SK-N-SH treated with all-trans-retinoic acid at 6 μM for 48 hours (cell line): ENCODE data around the gene PSMD2.
A peak's percentile ranks its signal among the peaks of the same experiment; 100 is the strongest.

Experiments used
- ATAC-seq: fragments of 200-7000 bp; cut with Tn5 transposase; 3 replicates; pipeline ENCODE4 v1.9.1; 2020; ENCODE audit warnings: mild to moderate bottlenecking, moderate library complexity
- ARNTL ChIP-seq: fragments of 450-650 bp; formaldehyde crosslinking; IDR thresholded peaks from 2 replicates; pipeline ENCODE4 v1.5.0; 2020; ENCODE audit warnings: low read depth, mild to moderate bottlenecking, moderate library complexity, borderline replicate concordance
- CREB5 ChIP-seq: fragments of 250-450 bp; sonication (Bioruptor Pico); IDR thresholded peaks from 2 replicates; pipeline ENCODE4 v1.5.1; 2020; ENCODE audit warnings: low read depth, mild to moderate bottlenecking, moderate library complexity
- CSDC2 ChIP-seq: fragments of 250-450 bp; sonication (Bioruptor Pico); IDR thresholded peaks from 2 replicates; pipeline ENCODE4 v1.5.0; 2020; ENCODE audit warnings: mild to moderate bottlenecking, moderate library complexity
- CSRNP3 ChIP-seq: fragments of 250-450 bp; sonication (Bioruptor Pico); IDR thresholded peaks from 2 replicates; pipeline ENCODE4 v1.5.1; 2021; ENCODE audit warnings: mild to moderate bottlenecking, moderate library complexity
- ESRRG ChIP-seq: fragments of 250-450 bp; sonication (Bioruptor Pico); IDR thresholded peaks from 2 replicates; pipeline ENCODE4 v1.6.1; 2021; ENCODE audit warnings: mild to moderate bottlenecking
- GLIS3 ChIP-seq: fragments of 250-450 bp; sonication (Bioruptor Pico); IDR thresholded peaks from 2 replicates; pipeline ENCODE4 v1.5.0; 2020; ENCODE audit warnings: mild to moderate bottlenecking, moderate library complexity
- ISL1 ChIP-seq: fragments of 250-450 bp; sonication (Bioruptor Pico); IDR thresholded peaks from 2 replicates; pipeline ENCODE4 v2.1.2; 2022; ENCODE audit warnings: mild to moderate bottlenecking, moderate library complexity
- OSR1 ChIP-seq: fragments of 250-450 bp; sonication (Bioruptor Pico); IDR thresholded peaks from 2 replicates; pipeline ENCODE4 v1.8.0; 2022; ENCODE audit warnings: moderate library complexity, mild to moderate bottlenecking, inconsistent platforms
- PATZ1 ChIP-seq: fragments of 250-450 bp; sonication (Bioruptor Pico); IDR thresholded peaks from 2 replicates; pipeline ENCODE4 v1.8.0; 2020; ENCODE audit warnings: mild to moderate bottlenecking, moderate library complexity, borderline replicate concordance
- POU6F1 ChIP-seq: fragments of 250-450 bp; sonication (Bioruptor Pico); IDR thresholded peaks from 2 replicates; pipeline ENCODE4 v1.8.0; 2021; ENCODE audit warnings: low read depth, mild to moderate bottlenecking, moderate library complexity, borderline replicate concordance
- PPARA ChIP-seq: fragments of 250-450 bp; sonication (Bioruptor Pico); IDR thresholded peaks from 2 replicates; pipeline ENCODE4 v1.5.0; 2020; ENCODE audit warnings: mild to moderate bottlenecking, borderline replicate concordance
- RARB ChIP-seq: fragments of 250-450 bp; sonication (Bioruptor Pico); IDR thresholded peaks from 2 replicates; pipeline ENCODE4 v1.8.0; 2021; ENCODE audit warnings: mild to moderate bottlenecking, moderate library complexity
- SNAI2 ChIP-seq: fragments of 250-450 bp; sonication (Bioruptor Pico); IDR thresholded peaks from 2 replicates; pipeline ENCODE4 v1.5.0; 2020; ENCODE audit warnings: mild to moderate bottlenecking, moderate library complexity
- TCF4 ChIP-seq: fragments of 250-450 bp; sonication (Bioruptor Pico); IDR thresholded peaks from 2 replicates; pipeline ENCODE4 v1.8.0; 2021; ENCODE audit warnings: mild to moderate bottlenecking, moderate library complexity, borderline replicate concordance
- TOX ChIP-seq: fragments of 250-450 bp; sonication (Bioruptor Pico); IDR thresholded peaks from 2 replicates; pipeline ENCODE4 v1.8.0; 2021; ENCODE audit warnings: mild to moderate bottlenecking, moderate library complexity, borderline replicate concordance
- TSHZ2 ChIP-seq: fragments of 250-450 bp; sonication (Bioruptor Pico); IDR thresholded peaks from 2 replicates; pipeline ENCODE4 v1.5.0; 2020; ENCODE audit warnings: mild to moderate bottlenecking, moderate library complexity
- ZC3H10 ChIP-seq: fragments of 250-450 bp; sonication (Bioruptor Pico); IDR thresholded peaks from 2 replicates; pipeline ENCODE4 v1.5.1; 2021; ENCODE audit warnings: mild to moderate bottlenecking, moderate library complexity
- ZFP3 ChIP-seq: fragments of 250-450 bp; sonication (Bioruptor Pico); IDR thresholded peaks from 2 replicates; pipeline ENCODE4 v1.5.0; 2020; ENCODE audit warnings: mild to moderate bottlenecking, moderate library complexity
- ZFP30 ChIP-seq: fragments of 450-650 bp; formaldehyde crosslinking; IDR thresholded peaks from 2 replicates; pipeline ENCODE4 v1.5.0; 2022; ENCODE audit warnings: mild to moderate bottlenecking, moderate library complexity
- ZNF565 ChIP-seq: fragments of 450-650 bp; formaldehyde crosslinking; conservative IDR thresholded peaks from 2 replicates; pipeline ENCODE4 v1.5.0; 2020; ENCODE audit warnings: low read depth, mild to moderate bottlenecking, moderate library complexity
- ZNF70 ChIP-seq: fragments of 450-650 bp; formaldehyde crosslinking; IDR thresholded peaks from 2 replicates; pipeline ENCODE4 v1.5.0; 2020; ENCODE audit warnings: mild to moderate bottlenecking, moderate library complexity

PSMD2 gene

GRCh38 chr3:184299488-184300377 lies 692 bp downstream of the PSMD2 start:
- ATAC-seq, result peak; percentile 21

GRCh38 chr3:184300378-184300720 lies 1.3 kb downstream of the PSMD2 start:
- ATAC-seq, result no peak
- no peak for TF ChIP-seq TSHZ2 (CRISPR knock-in tag)
- TF ChIP-seq ISL1 (CRISPR knock-in tag), result no peak
- TF ChIP-seq CSDC2 (CRISPR knock-in tag), result no peak
- no peak for TF ChIP-seq RARB (CRISPR knock-in tag)
- TF ChIP-seq ARNTL (CRISPR knock-in tag), result no peak
- no peak for TF ChIP-seq ZFP30 (CRISPR knock-in tag)
- no peak for TF ChIP-seq ZNF565 (CRISPR knock-in tag)
- TF ChIP-seq SNAI2, result no peak
- no peak for TF ChIP-seq CSRNP3 (CRISPR knock-in tag)
- TF ChIP-seq ZFP3 (CRISPR knock-in tag), result no peak
- no peak for TF ChIP-seq POU6F1
- no peak for TF ChIP-seq ZC3H10 (CRISPR knock-in tag)

More at GRCh38 chr3:184299488-184300377, 692 bp downstream of the PSMD2 start:
- TF ChIP-seq OSR1 (no peak), ZFP30 (CRISPR knock-in tag) (no peak), CSDC2 (CRISPR knock-in tag) (no peak), GLIS3 (no peak), CSRNP3 (CRISPR knock-in tag) (no peak), RARB (CRISPR knock-in tag) (no peak), PATZ1 (CRISPR knock-in tag) (no peak), SNAI2 (no peak), ZC3H10 (CRISPR knock-in tag) (no peak), ZNF565 (CRISPR knock-in tag) (no peak), POU6F1 (no peak), CREB5 (CRISPR knock-in tag) (no peak), TCF4 (CRISPR knock-in tag) (no peak), ARNTL (CRISPR knock-in tag) (no peak), PPARA (CRISPR knock-in tag) (no peak), ZFP3 (CRISPR knock-in tag) (no peak), ESRRG (CRISPR knock-in tag) (no peak), ZNF70 (no peak), TOX (CRISPR knock-in tag) (no peak)
